ENCODE data around the gene METTL25B.

The METTL25B gene

GRCh38 chr1:156776942-156777341 is 48.7 kb downstream of the METTL25B start:
- Mint-ChIP-seq H3K27ac (peak overlapping the region; percentile 10), H3K36me3 (peaks cover 89% of the 10 kb centered on the region), H3K9me3 (no peaks in the 10 kb centered on the region), H3K4me1 (peaks cover 61% of the 10 kb centered on the region), H3K4me3 (no peak overlapping the region)
- no peak for ATAC-seq
- DNase-seq (ENCODE audit: low spot score in 2 of 2), result no peak

DNA sequence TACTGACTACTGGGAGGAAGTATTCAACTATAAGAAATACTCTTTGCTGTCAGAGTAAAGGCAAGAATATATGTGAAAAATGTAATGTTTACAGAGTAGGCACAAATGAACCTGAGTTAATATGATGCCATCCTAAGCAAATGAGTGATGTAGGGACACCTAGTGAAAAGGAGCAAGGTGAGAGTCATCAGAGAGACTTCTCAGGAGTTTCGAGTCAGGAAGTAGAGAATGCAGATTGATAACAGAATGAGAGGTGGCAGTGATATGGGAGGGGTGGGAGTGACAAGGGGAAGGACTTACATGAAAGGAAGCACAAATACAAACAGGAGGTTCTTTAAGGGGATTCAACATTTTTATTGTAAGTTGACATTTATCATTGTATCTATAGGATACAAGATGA is 49.3 kb downstream of the METTL25B start:
- no peak for ATAC-seq
- Mint-ChIP-seq H3K27ac (peak overlapping the region; percentile 10), H3K4me3 (no peak overlapping the region), H3K4me1 (peaks cover 58% of the 10 kb centered on the region), H3K9me3 (no peaks in the 10 kb centered on the region), H3K36me3 (peaks cover 89% of the 10 kb centered on the region)
- no peak for DNase-seq (ENCODE audit: low spot score in 2 of 2)

DNA sequence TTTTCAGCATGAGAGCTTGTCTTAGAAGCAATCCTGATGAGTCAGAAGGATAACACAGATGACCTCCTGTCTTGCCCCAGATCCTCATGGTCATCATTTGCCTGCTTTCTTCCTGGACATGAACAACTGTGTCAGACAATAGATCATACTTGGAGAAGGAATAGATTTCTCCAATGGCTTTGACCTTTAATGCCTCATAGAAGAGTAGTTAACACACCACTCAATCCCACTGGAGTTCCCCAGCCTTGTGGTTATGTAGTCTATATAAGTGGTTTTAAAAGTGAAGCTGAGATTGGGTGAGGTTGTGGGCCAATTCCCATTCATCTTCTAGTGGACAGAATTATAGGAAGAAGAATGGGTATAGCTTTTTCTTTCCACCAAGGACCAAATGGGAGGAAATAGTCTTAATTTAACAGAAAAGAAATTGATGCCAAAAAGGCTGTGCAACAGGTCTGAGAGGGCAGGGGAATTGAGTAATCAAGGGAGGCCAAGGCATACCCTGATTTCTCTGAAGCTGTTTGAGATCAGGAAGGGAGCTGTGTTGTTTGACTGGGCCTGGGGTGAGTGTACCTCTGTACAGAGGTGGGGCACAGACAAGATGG is 53.4 kb downstream of the METTL25B start:
- peaks cover 38% of the 10 kb centered on the region for H3K4me1 Mint-ChIP-seq
- H3K36me3 Mint-ChIP-seq, result peaks cover 90% of the 10 kb centered on the region
- no peak overlapping the region for H3K4me3 Mint-ChIP-seq
- DNase-seq (ENCODE audit: low spot score in 2 of 2) (no peak), ATAC-seq (peak; percentile 59)
- H3K9me3 Mint-ChIP-seq, result no peaks in the 10 kb centered on the region
- peak overlapping the region; percentile 67 for H3K27ac Mint-ChIP-seq

DNA sequence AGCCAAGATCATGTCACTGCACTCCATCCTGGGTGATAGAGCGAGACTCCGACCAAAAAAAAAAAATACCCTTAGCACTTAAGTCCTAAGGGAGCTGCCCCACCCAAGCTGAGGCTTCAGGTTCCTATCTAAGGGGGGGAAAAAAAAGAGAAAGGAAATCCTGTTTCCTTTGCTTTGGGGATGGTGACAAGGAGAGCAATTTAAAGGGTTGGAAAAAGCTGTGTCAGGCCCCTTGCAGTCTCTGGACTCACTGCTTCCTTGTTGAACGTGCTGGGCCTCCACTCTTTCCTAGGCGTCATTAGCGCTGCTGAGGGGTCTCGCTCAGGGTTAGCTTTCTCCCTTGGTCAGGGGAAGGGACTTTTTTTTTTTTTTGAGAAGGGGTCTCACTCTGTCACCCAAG is 57.2 kb downstream of the METTL25B start:
- H3K9me3 Mint-ChIP-seq, result no peaks in the 10 kb centered on the region
- no peak overlapping the region for H3K4me3 Mint-ChIP-seq
- H3K27ac Mint-ChIP-seq, result no peak overlapping the region
- H3K4me1 Mint-ChIP-seq, result peaks cover 21% of the 10 kb centered on the region
- DNase-seq (ENCODE audit: low spot score in 2 of 2), result no peak
- peaks cover 99% of the 10 kb centered on the region for H3K36me3 Mint-ChIP-seq
- ATAC-seq, result no peak

Data from stimulated activated effector memory CD8-positive, alpha-beta T cell treated with anti-CD3 and anti-CD28 coated beads, Interleukin-12 subunit alpha, Interleukin-12 subunit beta, amount 100 ng/mL, for 72 hours (primary cell).